ENCODE measurements around the gene D2HGDH. TPM values are rescaled to one million over a fixed set of nuclear protein-coding genes. Genes with fewer than 3 reads are reported as not detected.

Gene D2HGDH
- polyA plus RNA-seq (ENCODE audit: insufficient read length): 25.0 TPM

GRCh38 chr2:241734467-241735208 lies at the start of gene D2HGDH:
Gene D2HGDH, plus strand, starts transcription at chr2:241734630. Its CDS starts 595 bp downstream, at chr2:241735225.
- peak; percentile 90 for DNase-seq

DNA sequence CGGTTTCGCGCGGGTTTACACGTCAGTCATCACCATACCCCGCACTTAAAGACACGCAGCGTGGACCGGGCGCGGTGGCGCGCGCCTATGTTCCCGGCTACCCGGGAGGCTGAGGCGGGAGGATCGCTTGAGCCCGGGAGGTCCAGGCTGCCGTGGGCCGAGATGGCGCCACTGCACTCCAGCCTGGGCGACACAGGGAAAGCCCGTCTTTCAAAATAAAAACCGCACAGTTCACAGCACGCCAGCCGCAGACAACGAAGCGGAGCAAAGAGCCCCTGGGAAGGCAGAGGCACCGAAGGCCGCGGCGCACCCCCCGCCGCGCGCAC lies 48.1 kb upstream of the D2HGDH start:
- DNase-seq: no peak

DNA sequence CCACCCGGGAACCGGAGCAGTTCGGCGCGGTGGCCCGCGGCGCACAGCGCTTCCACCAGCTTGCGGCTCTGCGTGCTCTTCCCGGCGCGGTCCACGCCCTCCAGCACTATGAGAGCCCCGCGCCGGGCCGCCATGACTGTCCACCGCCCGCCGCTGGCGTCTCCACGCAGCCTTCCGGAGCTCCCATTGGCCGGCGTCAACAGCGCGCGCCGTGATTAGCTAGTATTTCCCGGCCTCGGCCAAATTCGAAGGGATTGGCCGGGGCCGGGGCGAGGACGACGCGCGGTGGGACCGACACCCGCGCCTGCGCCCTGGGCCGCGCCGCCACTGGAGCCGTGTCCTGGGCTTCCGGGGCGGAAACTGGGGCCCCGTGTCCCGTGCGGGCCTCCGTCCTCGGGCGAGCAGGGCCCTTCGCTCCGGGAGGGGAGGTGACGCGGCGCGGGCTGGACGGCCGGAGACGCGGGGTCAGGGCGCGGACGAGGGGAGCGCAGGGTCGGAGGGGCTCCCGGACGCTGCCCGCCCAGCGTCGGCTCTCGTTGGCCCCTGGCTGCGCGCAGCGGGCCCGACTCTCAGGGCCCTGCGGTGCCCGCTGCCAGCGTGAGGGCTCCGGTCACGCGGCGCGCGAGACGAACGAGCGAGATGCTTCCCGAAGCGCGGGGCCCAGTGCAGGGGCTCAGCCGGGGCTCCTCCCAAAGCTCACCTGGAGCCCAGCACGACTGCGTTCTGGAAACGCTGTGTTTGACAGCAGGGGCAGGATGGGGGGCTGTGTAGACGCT lies 47.6 kb upstream of the D2HGDH start, which contains the start of gene DTYMK:
Gene DTYMK, minus strand, starts transcription at position 166 of the 776 bp plus-strand sequence. Its CDS starts 32 bp downstream, at position 134.
- DNase-seq: peak; percentile 98

- DNase-seq: no peak
These were observed 45.1 kb upstream of the D2HGDH start for GRCh38 chr2:241689306-241689705.

DNA sequence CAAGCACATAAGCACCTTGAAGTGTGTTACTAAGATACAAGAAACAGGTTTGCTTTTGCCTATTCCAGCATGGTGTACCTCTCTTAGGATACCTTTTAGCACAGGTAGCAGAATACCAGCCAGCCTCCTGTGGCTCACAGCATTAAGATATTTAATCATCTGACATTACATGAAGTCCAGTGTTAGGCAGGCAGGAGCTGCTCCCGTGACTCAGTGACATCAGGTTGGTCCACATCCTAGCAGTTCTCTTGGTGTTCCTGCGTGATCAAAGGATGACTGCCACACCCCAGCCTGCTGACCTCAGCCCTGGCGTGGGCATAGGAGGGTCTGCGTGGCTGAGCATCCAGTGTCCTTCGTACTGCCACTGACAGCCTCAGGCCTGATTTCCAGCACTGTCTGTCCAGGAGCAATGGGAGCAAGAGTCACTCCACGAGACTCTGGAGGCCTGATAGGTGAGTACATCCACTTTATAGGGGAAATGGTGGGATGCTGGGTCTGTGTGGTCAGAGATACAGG lies 44.2 kb upstream of the D2HGDH start:
- DNase-seq: no peak

DNA sequence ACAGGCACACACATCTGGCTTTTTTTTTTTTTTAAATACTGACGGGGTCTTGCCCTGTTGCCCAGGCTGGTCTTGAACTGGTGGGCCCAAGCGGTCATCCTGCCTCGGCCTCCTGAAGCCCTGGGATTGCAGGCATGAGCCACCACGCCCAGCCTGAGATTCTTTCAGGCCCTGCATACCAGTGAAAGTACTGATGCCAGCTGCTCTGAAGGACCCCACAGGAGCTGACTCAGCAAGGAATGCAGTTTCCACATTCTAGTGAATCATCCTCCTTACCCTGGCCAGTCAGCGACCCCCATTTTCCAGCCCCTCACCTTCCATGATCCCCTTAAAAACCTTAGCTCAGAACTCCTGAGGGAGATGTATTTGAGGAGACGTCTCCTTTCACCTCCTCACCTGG lies 42.0 kb upstream of the D2HGDH start:
- DNase-seq: no peak

DNA sequence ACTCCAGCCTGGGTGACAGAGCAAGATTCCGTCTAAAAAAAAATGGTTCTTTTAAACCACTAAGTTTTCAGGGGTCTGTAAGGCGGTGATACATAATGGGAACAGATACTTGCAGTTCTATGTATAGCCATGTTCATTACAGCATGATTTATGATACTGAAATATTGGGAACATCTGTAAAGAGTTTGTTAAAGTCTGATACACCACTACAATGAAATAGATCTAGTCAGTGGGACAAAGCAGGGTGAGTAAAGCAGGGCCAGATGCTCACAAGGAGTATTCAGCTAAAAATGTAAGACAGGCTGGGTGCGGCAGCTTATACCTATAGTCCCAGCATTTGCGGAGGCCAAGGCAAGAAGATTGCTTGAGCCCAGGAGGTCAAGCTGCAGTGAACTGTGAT lies 38.8 kb upstream of the D2HGDH start:
- no peak for DNase-seq

- DNase-seq: no peak
These were observed 33.4 kb upstream of the D2HGDH start for GRCh38 chr2:241701149-241701398.

- DNase-seq: peak; percentile 95
These were observed 32.9 kb upstream of the D2HGDH start, which contains the start of gene ING5 for GRCh38 chr2:241701399-241702154. Gene ING5, plus strand, starts transcription at chr2:241702039. Its CDS starts 27 bp downstream, at chr2:241702066.

DNA sequence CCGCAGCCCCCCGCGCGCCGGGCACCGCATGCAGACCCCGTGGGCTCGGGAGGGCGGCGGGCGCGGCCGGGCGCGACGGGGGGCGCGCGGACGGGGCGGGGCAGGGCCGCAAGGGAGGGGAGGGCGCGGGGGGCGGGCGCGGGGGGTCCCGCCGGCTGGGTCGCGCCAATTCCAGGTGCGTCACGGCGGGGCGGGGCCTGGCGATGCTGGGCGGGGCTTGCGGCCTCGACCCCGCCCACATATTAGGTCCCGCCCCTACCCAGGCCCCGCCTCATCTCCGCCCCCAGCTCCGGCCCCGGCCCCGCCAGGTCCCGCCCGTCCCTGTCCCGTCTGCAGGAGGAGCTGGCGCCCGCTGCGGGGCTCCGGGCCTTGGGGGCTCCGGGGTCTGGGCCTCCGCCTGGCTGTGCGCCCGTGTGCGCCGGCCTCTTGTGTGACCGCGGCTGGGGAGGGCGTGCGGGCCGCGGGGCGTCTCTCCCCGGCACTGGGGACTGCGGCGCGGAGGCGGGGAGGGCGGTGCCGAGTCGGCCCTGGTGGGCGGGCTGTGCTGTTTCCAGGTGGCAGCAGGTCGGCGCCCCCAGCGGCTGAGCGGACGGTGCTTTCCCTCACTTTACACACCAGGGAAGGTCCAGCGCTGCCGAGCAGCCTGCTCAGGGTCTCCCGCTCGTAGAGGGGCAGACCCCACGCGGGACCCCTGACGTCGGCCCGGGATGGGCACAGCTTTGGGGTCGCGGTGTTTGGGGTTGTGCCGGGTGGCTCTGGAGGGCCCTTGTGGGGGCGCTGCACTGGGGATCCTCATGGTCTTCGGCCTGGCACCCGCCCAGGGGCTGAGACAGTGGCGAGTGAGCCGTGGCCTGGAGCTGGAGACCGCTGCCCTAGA lies 32.0 kb upstream of the D2HGDH start:
- peak; percentile 83 for DNase-seq

- peak; percentile 21 for DNase-seq
These were observed 31.3 kb upstream of the D2HGDH start for GRCh38 chr2:241703032-241703604.

DNA sequence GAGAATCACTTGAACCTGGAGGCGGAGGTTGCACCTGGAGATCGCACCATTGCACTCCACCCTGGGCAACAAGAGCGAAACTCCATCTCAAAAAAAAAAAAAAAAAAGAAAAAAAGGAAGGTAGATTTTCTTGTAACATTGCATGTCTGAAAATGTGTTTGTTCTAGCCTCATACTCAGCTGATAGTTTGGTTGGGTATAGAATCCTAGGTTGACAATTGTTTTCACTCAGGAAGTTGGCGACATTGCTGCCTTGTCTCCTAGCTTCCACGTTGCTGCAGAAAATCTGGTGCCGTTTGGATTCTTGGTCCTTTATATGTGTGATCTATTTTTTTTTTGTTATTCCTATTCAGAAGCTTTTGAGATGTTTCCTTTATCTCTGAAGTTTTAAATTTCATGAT lies 27.9 kb upstream of the D2HGDH start:
- no peak for DNase-seq

DNA sequence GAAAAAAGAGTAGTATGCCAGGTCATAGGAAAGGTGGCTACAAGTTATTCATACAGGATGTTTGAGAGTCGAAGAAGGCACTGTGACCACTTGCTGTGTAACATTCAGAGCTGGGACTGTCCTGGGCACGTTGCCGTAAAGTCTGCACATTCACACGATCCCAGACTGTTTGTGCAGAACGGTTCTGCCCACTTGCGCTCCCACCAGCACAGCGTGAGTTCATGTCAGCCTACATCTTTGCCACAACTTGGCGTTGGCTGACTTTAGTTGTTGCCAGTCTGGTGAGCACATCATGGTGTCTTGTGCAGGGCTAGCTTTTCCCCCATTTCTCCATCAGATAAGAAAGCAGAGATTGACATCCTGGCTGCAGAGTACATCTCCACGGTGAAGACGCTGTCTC lies 25.6 kb upstream of the D2HGDH start:
- DNase-seq: no peak

GRCh38 chr2:241719093-241719492 lies 15.3 kb upstream of the D2HGDH start:
- DNase-seq: no peak

- DNase-seq: no peak
These were observed 14.3 kb upstream of the D2HGDH start for GRCh38 chr2:241720099-241720498.

GRCh38 chr2:241720560-241720959 lies 13.9 kb upstream of the D2HGDH start:
- no peak for DNase-seq

DNA sequence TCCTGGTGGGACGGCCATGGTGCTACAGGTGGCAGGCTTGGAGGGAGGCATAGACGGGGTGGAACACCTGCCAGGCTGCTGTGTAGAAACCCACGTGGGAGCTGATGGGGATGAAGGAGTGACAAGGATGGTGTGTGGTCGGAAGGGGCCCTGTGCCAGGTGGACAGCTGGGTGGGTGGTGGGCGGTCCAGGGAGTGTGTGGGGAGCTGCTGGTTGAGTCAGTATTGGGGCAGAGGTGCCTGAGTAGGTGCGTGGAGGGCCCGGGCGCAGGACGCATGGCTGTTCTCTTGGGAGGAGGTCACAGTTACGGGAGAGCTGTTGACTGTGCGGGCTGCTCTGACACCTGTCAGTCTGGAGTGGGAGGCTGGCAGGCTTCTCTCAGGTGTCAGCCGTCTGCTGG lies 12.6 kb upstream of the D2HGDH start:
- DNase-seq: no peak

GRCh38 chr2:241722896-241723454 lies 11.5 kb upstream of the D2HGDH start:
- DNase-seq: no peak

GRCh38 chr2:241724259-241724974 lies 10.0 kb upstream of the D2HGDH start:
- DNase-seq: no peak

- no peak for DNase-seq
These were observed 9.2 kb upstream of the D2HGDH start for GRCh38 chr2:241724975-241725870.

All from hindlimb muscle (tissue), 1 donor.